Fibroblast of gingiva (primary cell): Measurements from ENCODE around the gene UBAP1.
"Not testable (repeated sequence)": the region's sequence is repeated elsewhere in the genome, so short reads cannot be mapped to it uniquely, and the experiment has no call there.

Experiments
- DNase-seq: peaks from one replicate; pipeline ENCODE4 v3.0.0-alpha.2; 2011; ENCODE audit warnings: low read depth

UBAP1 gene

GRCh38 chr9:34262971-34263370 lies 84.1 kb downstream of the UBAP1 start:
- no peak for DNase-seq

GRCh38 chr9:34267660-34268059 lies 88.8 kb downstream of the UBAP1 start:
- no peak for DNase-seq

GRCh38 chr9:34271265-34272006 lies 92.6 kb downstream of the UBAP1 start:
- DNase-seq = no peak

- DNase-seq = no peak
Observed at GRCh38 chr9:34272101-34272541, 93.3 kb downstream of the UBAP1 start.

GRCh38 chr9:34273588-34273987 lies 94.7 kb downstream of the UBAP1 start:
- not testable (repeated sequence) for DNase-seq

- no peak for DNase-seq
Observed at GRCh38 chr9:34275811-34276210, 97.0 kb downstream of the UBAP1 start.

- DNase-seq = peak; percentile 54
Observed at GRCh38 chr9:34276772-34277171, 97.9 kb downstream of the UBAP1 start.

- DNase-seq = no peak
Observed at GRCh38 chr9:34279411-34279810, 100.6 kb downstream of the UBAP1 start.

GRCh38 chr9:34282096-34282495 lies 103.3 kb downstream of the UBAP1 start:
- peak; percentile 66 for DNase-seq

- DNase-seq = no peak
Observed at GRCh38 chr9:34289159-34289558, 110.3 kb downstream of the UBAP1 start.

- no peak for DNase-seq
Observed at GRCh38 chr9:34291023-34291422, 112.2 kb downstream of the UBAP1 start.

- no peak for DNase-seq
Observed at GRCh38 chr9:34291423-34291822, 112.6 kb downstream of the UBAP1 start.

- no peak for DNase-seq
Observed at GRCh38 chr9:34292552-34292951, 113.7 kb downstream of the UBAP1 start.

- not testable (repeated sequence) for DNase-seq
Observed at GRCh38 chr9:34301064-34301463, 122.2 kb downstream of the UBAP1 start.
